Nephron (organoid): ENCODE measurements around the gene TMEM200A.

Source experiments
- H3K27ac Mint-ChIP-seq, 3 experiments: 2 replicates each; pipeline ENCODE4 v1.8.0; 2020; ENCODE audit warnings: mixed read lengths in 3 of 3, mild to moderate bottlenecking in 2 of 3, moderate library complexity in 1 of 3
- H3K27me3 Mint-ChIP-seq: 2 replicates; pipeline ENCODE4 v1.8.0; 2021; ENCODE audit warnings: low read depth, mild to moderate bottlenecking, moderate library complexity, mixed read lengths
- H3K36me3 Mint-ChIP-seq: 2 replicates; pipeline ENCODE4 v1.8.0; 2020; ENCODE audit warnings: low read depth, mixed read lengths
- H3K4me1 Mint-ChIP-seq: 2 replicates; pipeline ENCODE4 v1.8.0; 2020; ENCODE audit warnings: mixed read lengths
- H3K4me3 Mint-ChIP-seq, 3 experiments: 2 replicates each; pipeline ENCODE4 v1.8.0; 2020; ENCODE audit warnings: mild to moderate bottlenecking in 3 of 3, mixed read lengths in 3 of 3, moderate library complexity in 2 of 3
- H3K9me3 Mint-ChIP-seq: 2 replicates; pipeline ENCODE4 v1.8.0; 2020; ENCODE audit warnings: mixed read lengths
- TF ChIP-seq, protein P1 (sequence below), 3 experiments: fragments of 200-600 bp; sonication (generic); IDR thresholded peaks; one replicate each; pipeline ENCODE4 v1.5.0; 2021; ENCODE audit warnings: antibody characterized with exemption in 3 of 3; ENCODE audit not compliant: unreplicated experiment in 3 of 3

TMEM200A gene

DNA sequence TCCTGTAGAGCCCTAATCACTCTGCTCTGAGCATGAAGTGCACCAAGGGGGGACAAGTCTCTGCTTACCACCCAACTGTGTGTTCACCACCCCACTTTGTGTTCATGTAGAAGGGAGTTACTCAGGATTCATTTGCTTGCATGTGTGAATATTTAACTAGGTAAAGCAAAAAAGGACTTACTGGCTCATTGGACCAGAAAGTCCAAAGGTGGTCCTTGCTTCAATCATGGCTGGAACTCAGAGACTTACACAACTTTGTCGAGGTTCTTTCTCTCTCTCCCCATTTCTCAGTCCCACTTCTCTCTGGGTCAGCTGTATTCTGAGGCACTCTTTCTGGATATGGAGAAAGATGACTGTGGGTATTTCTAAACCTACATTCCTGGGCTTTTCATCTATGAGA, 4.0 kb downstream of the TMEM200A start:
- H3K4me3 Mint-ChIP-seq: peak overlapping the region; percentile 27 to 70 (median 60)
- H3K9me3 Mint-ChIP-seq: no peaks in the 10 kb centered on the region
- peak overlapping the region; percentile 70 to 85 (median 82) for H3K27ac Mint-ChIP-seq
- no peaks in the 10 kb centered on the region for H3K36me3 Mint-ChIP-seq
- TF ChIP-seq, protein P1, sequence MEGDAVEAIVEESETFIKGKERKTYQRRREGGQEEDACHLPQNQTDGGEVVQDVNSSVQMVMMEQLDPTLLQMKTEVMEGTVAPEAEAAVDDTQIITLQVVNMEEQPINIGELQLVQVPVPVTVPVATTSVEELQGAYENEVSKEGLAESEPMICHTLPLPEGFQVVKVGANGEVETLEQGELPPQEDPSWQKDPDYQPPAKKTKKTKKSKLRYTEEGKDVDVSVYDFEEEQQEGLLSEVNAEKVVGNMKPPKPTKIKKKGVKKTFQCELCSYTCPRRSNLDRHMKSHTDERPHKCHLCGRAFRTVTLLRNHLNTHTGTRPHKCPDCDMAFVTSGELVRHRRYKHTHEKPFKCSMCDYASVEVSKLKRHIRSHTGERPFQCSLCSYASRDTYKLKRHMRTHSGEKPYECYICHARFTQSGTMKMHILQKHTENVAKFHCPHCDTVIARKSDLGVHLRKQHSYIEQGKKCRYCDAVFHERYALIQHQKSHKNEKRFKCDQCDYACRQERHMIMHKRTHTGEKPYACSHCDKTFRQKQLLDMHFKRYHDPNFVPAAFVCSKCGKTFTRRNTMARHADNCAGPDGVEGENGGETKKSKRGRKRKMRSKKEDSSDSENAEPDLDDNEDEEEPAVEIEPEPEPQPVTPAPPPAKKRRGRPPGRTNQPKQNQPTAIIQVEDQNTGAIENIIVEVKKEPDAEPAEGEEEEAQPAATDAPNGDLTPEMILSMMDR (IDR thresholded peaks at IDR 0.05; ENCODE audit: unreplicated experiment in 3 of 3): no peak
- peaks cover 36% of the 10 kb centered on the region for H3K4me1 Mint-ChIP-seq
- H3K27me3 Mint-ChIP-seq: peaks cover 25% of the 10 kb centered on the region

DNA sequence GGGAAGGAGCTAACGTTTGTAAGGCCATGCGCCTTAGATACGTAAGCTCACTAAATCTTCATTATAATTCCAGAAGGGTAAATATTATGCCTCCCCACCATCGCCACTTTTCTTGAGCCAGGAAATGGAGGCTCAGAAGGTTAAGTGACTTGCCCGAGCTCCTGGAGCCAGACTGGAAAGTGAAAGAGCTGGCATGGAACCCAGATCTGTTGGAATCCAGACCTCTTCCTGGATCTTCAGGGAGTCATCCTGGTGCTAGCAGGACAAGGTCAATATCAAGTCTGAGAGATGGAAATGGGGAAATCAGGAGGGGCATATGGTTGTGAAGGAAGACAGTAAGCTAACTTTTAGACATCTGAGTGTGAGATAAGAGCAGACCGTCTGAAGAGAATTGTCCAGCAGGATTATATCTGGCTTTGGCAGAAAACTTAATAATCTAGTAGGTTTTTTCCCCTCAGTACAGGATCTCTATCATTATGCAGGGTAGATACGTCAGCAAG, 6.2 kb downstream of the TMEM200A start:
- Mint-ChIP-seq H3K27ac (peak overlapping the region; percentile 5 to 28 (median 9)), H3K4me1 (peaks cover 34% of the 10 kb centered on the region), H3K9me3 (no peaks in the 10 kb centered on the region), H3K36me3 (peaks cover 3% of the 10 kb centered on the region), H3K4me3 (no peak overlapping the region), H3K27me3 (peaks cover 17% of the 10 kb centered on the region)
- TF ChIP-seq, protein P1 (IDR thresholded peaks at IDR 0.05; ENCODE audit: unreplicated experiment in 3 of 3): no peak

DNA sequence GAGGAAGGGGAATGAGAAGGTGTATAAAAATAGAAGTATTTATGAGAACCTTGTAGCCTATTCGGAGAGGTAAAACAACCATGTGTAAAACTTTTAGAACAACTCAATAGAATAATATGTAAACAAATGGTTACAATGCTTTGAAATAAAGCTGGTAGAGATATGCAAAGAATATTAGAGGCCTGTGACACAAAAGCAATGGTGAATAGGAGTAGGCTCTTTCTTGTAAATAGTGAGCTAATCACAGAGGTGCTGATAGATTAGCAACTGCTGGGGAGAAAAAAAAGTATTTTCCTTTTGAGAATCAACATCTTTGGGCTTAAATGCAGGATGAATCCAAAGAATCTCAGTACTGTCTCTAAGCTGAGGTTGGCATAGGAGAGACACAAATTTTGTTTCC, 7.0 kb downstream of the TMEM200A start:
- TF ChIP-seq, protein P1 (IDR thresholded peaks at IDR 0.05; ENCODE audit: unreplicated experiment in 3 of 3): no peak
- Mint-ChIP-seq H3K36me3 (peaks cover 5% of the 10 kb centered on the region), H3K4me1 (peaks cover 32% of the 10 kb centered on the region), H3K27ac (no peak overlapping the region), H3K27me3 (peaks cover 16% of the 10 kb centered on the region), H3K9me3 (no peaks in the 10 kb centered on the region), H3K4me3 (no peak overlapping the region)

DNA sequence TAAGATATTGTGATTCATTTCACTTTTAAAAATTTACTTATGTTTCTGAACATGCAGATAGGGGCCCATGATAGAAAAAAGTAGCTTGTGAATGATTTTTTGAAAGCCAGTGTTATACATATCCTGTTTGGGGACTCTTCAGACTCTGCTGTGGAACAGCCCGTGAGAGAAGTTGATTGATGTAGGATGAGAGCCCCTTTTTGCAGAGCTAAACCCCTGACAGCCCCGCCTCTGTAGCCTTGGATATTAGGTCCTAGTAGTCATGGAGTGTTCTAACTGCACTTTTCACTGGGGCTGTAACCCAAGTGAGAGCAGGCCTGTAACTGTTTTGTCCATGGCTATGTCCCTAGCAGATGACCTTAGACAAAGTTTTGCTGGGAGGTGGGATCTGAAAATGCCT, 8.2 kb downstream of the TMEM200A start:
- no peaks in the 10 kb centered on the region for H3K9me3 Mint-ChIP-seq
- peaks cover 20% of the 10 kb centered on the region for H3K4me1 Mint-ChIP-seq
- TF ChIP-seq, protein P1 (IDR thresholded peaks at IDR 0.05; ENCODE audit: unreplicated experiment in 3 of 3): no peak
- no peak overlapping the region for H3K4me3 Mint-ChIP-seq
- peaks cover 4% of the 10 kb centered on the region for H3K27me3 Mint-ChIP-seq
- H3K36me3 Mint-ChIP-seq: peaks cover 6% of the 10 kb centered on the region
- H3K27ac Mint-ChIP-seq: no peak overlapping the region

DNA sequence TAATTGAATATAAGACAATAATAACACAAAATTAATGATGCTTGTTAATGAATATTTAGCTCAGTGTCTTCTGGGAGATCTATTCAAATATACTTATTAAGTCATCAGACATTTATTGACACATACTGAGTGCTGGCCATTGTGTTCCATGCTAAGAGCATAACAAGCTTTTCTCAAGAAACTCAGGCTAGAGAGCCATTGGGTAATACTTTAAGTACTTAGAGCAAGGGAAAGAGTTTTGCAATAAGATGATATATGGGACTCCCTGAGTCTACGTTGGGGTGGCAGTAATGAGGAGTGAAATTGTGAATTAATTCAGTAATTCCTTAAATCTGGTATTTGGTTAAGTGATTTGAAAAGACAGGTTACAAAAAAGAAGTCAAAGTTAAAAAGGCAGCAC, 11.1 kb downstream of the TMEM200A start:
- H3K27ac Mint-ChIP-seq: peak overlapping the region in 1 of 3 experiments; percentile 21
- H3K4me1 Mint-ChIP-seq: peaks cover 11% of the 10 kb centered on the region
- H3K4me3 Mint-ChIP-seq: no peak overlapping the region
- no peaks in the 10 kb centered on the region for H3K27me3 Mint-ChIP-seq
- peaks cover 6% of the 10 kb centered on the region for H3K36me3 Mint-ChIP-seq
- H3K9me3 Mint-ChIP-seq: no peaks in the 10 kb centered on the region
- TF ChIP-seq, protein P1 (IDR thresholded peaks at IDR 0.05; ENCODE audit: unreplicated experiment in 3 of 3): no peak

DNA sequence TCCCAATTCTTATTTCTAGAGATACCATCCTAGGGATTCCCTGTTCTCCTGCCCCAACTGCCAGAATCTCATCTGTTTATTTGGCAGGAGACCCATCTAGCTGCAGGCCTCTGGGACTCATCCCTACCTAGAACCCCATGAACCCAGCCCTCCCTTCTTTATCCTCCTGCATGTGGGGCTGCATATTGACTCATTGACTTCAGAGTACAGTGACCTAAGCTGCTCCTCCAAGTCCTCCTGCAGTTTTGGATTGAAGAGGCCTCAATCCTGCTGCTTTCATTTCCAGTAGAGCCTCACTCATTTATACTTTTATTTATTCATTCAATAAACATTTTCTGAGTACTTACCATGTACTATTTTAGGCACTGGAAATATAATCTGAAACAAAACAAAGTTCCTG, 11.6 kb downstream of the TMEM200A start:
- Mint-ChIP-seq H3K27me3 (no peaks in the 10 kb centered on the region), H3K27ac (peak overlapping the region in 1 of 3 experiments; percentile 17), H3K9me3 (no peaks in the 10 kb centered on the region), H3K36me3 (peaks cover 6% of the 10 kb centered on the region), H3K4me3 (no peak overlapping the region), H3K4me1 (peaks cover 11% of the 10 kb centered on the region)
- TF ChIP-seq, protein P1 (IDR thresholded peaks at IDR 0.05; ENCODE audit: unreplicated experiment in 3 of 3): no peak
